Activated CD8-positive, alpha-beta memory T cell treated with anti-CD3 and anti-CD28 coated beads, Interleukin-2, amount 50 U/mL, for 1 hour (primary cell): ENCODE data around the gene OR51B4.
"Not testable (repeated sequence)": the region's sequence is repeated elsewhere in the genome, so short reads cannot be mapped to it uniquely, and the experiment has no call there.

Experiments
- DNase-seq: peaks from one replicate; pipeline ENCODE4 v3.0.0-alpha.2; 2020; ENCODE audit errors: extremely low read depth

Gene OR51B4

GRCh38 chr11:5301846-5302245 lies at the start of gene OR51B4:
OR51B4 (minus strand) TSS chr11:5301946; CDS start chr11:5301946, 0 bp downstream.
- DNase-seq: no peak

GRCh38 chr11:5351208-5351607 lies 49.5 kb upstream of the OR51B4 start, which contains the start of gene OR51B6:
OR51B6 (plus strand) TSS chr11:5351508; CDS start chr11:5351508, 0 bp downstream.
- no peak for DNase-seq

GRCh38 chr11:5349550-5349949 lies 47.8 kb upstream of the OR51B4 start:
- no peak for DNase-seq

GRCh38 chr11:5348551-5349194 lies 46.9 kb upstream of the OR51B4 start:
- no peak for DNase-seq

GRCh38 chr11:5345831-5346230 lies 44.1 kb upstream of the OR51B4 start:
- no peak for DNase-seq

- DNase-seq: no peak
These were observed 42.0 kb upstream of the OR51B4 start, which contains the start of gene OR51B5 for GRCh38 chr11:5343474-5344335. OR51B5 (minus strand) TSS chr11:5343524; CDS start chr11:5343524, 0 bp downstream.

GRCh38 chr11:5339771-5340322 lies 38.1 kb upstream of the OR51B4 start:
- DNase-seq: no peak

GRCh38 chr11:5337253-5337652 lies 35.5 kb upstream of the OR51B4 start:
- DNase-seq: not testable (repeated sequence)

- no peak for DNase-seq
These were observed 34.6 kb upstream of the OR51B4 start for GRCh38 chr11:5336331-5336730.

- DNase-seq: no peak
These were observed 33.4 kb upstream of the OR51B4 start for GRCh38 chr11:5335170-5335569.

- no peak for DNase-seq
These were observed 22.5 kb upstream of the OR51B4 start, which contains the start of gene OR51B2 for GRCh38 chr11:5324197-5324596. OR51B2 (minus strand) TSS chr11:5324297; CDS start chr11:5324297, 0 bp downstream.

- DNase-seq: no peak
These were observed 15.5 kb upstream of the OR51B4 start for GRCh38 chr11:5317292-5317691.

GRCh38 chr11:5313326-5314023 lies 11.7 kb upstream of the OR51B4 start:
- DNase-seq: not testable (repeated sequence)

GRCh38 chr11:5310423-5310822 lies 8.7 kb upstream of the OR51B4 start:
- DNase-seq: no peak

GRCh38 chr11:5307256-5308019 lies 5.7 kb upstream of the OR51B4 start:
- DNase-seq: no peak

- no peak for DNase-seq
These were observed 2.3 kb upstream of the OR51B4 start for GRCh38 chr11:5304046-5304445.

- DNase-seq: no peak
These were observed 1.9 kb upstream of the OR51B4 start for GRCh38 chr11:5303626-5304025.

- no peak for DNase-seq
These were observed 1.5 kb downstream of the OR51B4 start for GRCh38 chr11:5300251-5300650.

- no peak for DNase-seq
These were observed 3.3 kb downstream of the OR51B4 start for GRCh38 chr11:5298451-5298850.

- no peak for DNase-seq
These were observed 3.9 kb downstream of the OR51B4 start for GRCh38 chr11:5297721-5298323.
